T-helper 1 cell treated with Interleukin-12 subunit alpha and Interleukin-12 subunit beta and Interleukin-4 antibody, amounts not matched to agents 30 μg/mL and 1 μg/mL, for 36 hours (primary cell): Measurements from ENCODE around the gene MSANTD1.
A peak's percentile ranks its signal among the peaks of the same experiment; 100 is the strongest.

Experiments
- H3K27ac Mint-ChIP-seq: one replicate; pipeline ENCODE4 v1.8.0; 2021; ENCODE audit warnings: mild to moderate bottlenecking, mixed read lengths
- H3K27me3 Mint-ChIP-seq: one replicate; pipeline ENCODE4 v1.8.0; 2021; ENCODE audit warnings: low read depth, mixed read lengths
- H3K36me3 Mint-ChIP-seq: one replicate; pipeline ENCODE4 v1.8.0; 2021; ENCODE audit warnings: low read depth, mixed read lengths
- H3K4me1 Mint-ChIP-seq: one replicate; pipeline ENCODE4 v1.8.0; 2021; ENCODE audit warnings: low read depth, mixed read lengths
- H3K4me3 Mint-ChIP-seq: one replicate; pipeline ENCODE4 v1.8.0; 2021; ENCODE audit warnings: mild to moderate bottlenecking, moderate library complexity, mixed read lengths
- H3K9me3 Mint-ChIP-seq: one replicate; pipeline ENCODE4 v1.8.0; 2021; ENCODE audit warnings: mixed read lengths

MSANTD1 gene

GRCh38 chr4:3223956-3224748, 24.8 kb upstream of the MSANTD1 start:
- Mint-ChIP-seq H3K4me3 (no peak overlapping the region), H3K9me3 (no peaks in the 10 kb centered on the region), H3K4me1 (no peaks in the 10 kb centered on the region), H3K27me3 (no peaks in the 10 kb centered on the region), H3K36me3 (peaks cover 40% of the 10 kb centered on the region), H3K27ac (no peak overlapping the region)

- Mint-ChIP-seq H3K9me3 (no peaks in the 10 kb centered on the region), H3K27me3 (no peaks in the 10 kb centered on the region), H3K4me3 (no peak overlapping the region), H3K4me1 (no peaks in the 10 kb centered on the region), H3K36me3 (peaks cover 44% of the 10 kb centered on the region), H3K27ac (no peak overlapping the region)
Measured at GRCh38 chr4:3225071-3225850, 23.7 kb upstream of the MSANTD1 start.

- Mint-ChIP-seq H3K27ac (no peak overlapping the region), H3K27me3 (no peaks in the 10 kb centered on the region), H3K36me3 (peaks cover 46% of the 10 kb centered on the region), H3K9me3 (no peaks in the 10 kb centered on the region), H3K4me3 (no peak overlapping the region), H3K4me1 (no peaks in the 10 kb centered on the region)
Measured at GRCh38 chr4:3225936-3226335, 23.0 kb upstream of the MSANTD1 start.

- no peaks in the 10 kb centered on the region for H3K4me1 Mint-ChIP-seq
- no peak overlapping the region for H3K27ac Mint-ChIP-seq
- no peaks in the 10 kb centered on the region for H3K9me3 Mint-ChIP-seq
- H3K36me3 Mint-ChIP-seq = peaks cover 43% of the 10 kb centered on the region
- H3K4me3 Mint-ChIP-seq = no peak overlapping the region
- no peaks in the 10 kb centered on the region for H3K27me3 Mint-ChIP-seq
Measured at GRCh38 chr4:3226467-3226866, 22.5 kb upstream of the MSANTD1 start.

GRCh38 chr4:3226944-3227343, 22.0 kb upstream of the MSANTD1 start:
- Mint-ChIP-seq H3K36me3 (peaks cover 44% of the 10 kb centered on the region), H3K27me3 (no peaks in the 10 kb centered on the region), H3K9me3 (no peaks in the 10 kb centered on the region), H3K4me3 (no peak overlapping the region), H3K27ac (no peak overlapping the region), H3K4me1 (no peaks in the 10 kb centered on the region)

GRCh38 chr4:3227878-3228675, 20.9 kb upstream of the MSANTD1 start:
- H3K36me3 Mint-ChIP-seq = peaks cover 37% of the 10 kb centered on the region
- H3K4me3 Mint-ChIP-seq = no peak overlapping the region
- no peaks in the 10 kb centered on the region for H3K4me1 Mint-ChIP-seq
- no peaks in the 10 kb centered on the region for H3K27me3 Mint-ChIP-seq
- H3K27ac Mint-ChIP-seq = no peak overlapping the region
- no peaks in the 10 kb centered on the region for H3K9me3 Mint-ChIP-seq

GRCh38 chr4:3228881-3229280, 20.1 kb upstream of the MSANTD1 start:
- Mint-ChIP-seq H3K27me3 (no peaks in the 10 kb centered on the region), H3K4me1 (no peaks in the 10 kb centered on the region), H3K27ac (no peak overlapping the region), H3K4me3 (no peak overlapping the region), H3K9me3 (no peaks in the 10 kb centered on the region), H3K36me3 (peaks cover 36% of the 10 kb centered on the region)

GRCh38 chr4:3229328-3229727, 19.6 kb upstream of the MSANTD1 start:
- Mint-ChIP-seq H3K4me1 (no peaks in the 10 kb centered on the region), H3K27ac (peak overlapping the region; percentile 3), H3K27me3 (no peaks in the 10 kb centered on the region), H3K36me3 (peaks cover 35% of the 10 kb centered on the region), H3K9me3 (no peaks in the 10 kb centered on the region), H3K4me3 (no peak overlapping the region)

- Mint-ChIP-seq H3K9me3 (no peaks in the 10 kb centered on the region), H3K4me1 (no peaks in the 10 kb centered on the region), H3K36me3 (peaks cover 38% of the 10 kb centered on the region), H3K4me3 (no peak overlapping the region), H3K27me3 (no peaks in the 10 kb centered on the region), H3K27ac (no peak overlapping the region)
Measured at GRCh38 chr4:3229964-3230363, 19.0 kb upstream of the MSANTD1 start.

GRCh38 chr4:3231471-3231870, 17.5 kb upstream of the MSANTD1 start:
- H3K27me3 Mint-ChIP-seq = no peaks in the 10 kb centered on the region
- peaks cover 36% of the 10 kb centered on the region for H3K36me3 Mint-ChIP-seq
- H3K4me1 Mint-ChIP-seq = no peaks in the 10 kb centered on the region
- no peaks in the 10 kb centered on the region for H3K9me3 Mint-ChIP-seq
- no peak overlapping the region for H3K27ac Mint-ChIP-seq
- no peak overlapping the region for H3K4me3 Mint-ChIP-seq

GRCh38 chr4:3232001-3232400, 17.0 kb upstream of the MSANTD1 start:
- Mint-ChIP-seq H3K4me1 (no peaks in the 10 kb centered on the region), H3K27me3 (no peaks in the 10 kb centered on the region), H3K36me3 (peaks cover 36% of the 10 kb centered on the region), H3K27ac (no peak overlapping the region), H3K4me3 (no peak overlapping the region), H3K9me3 (no peaks in the 10 kb centered on the region)

- Mint-ChIP-seq H3K4me1 (no peaks in the 10 kb centered on the region), H3K27me3 (no peaks in the 10 kb centered on the region), H3K4me3 (no peak overlapping the region), H3K36me3 (peaks cover 38% of the 10 kb centered on the region), H3K9me3 (no peaks in the 10 kb centered on the region), H3K27ac (no peak overlapping the region)
Measured at GRCh38 chr4:3232871-3233271, 16.1 kb upstream of the MSANTD1 start.

GRCh38 chr4:3233391-3234071, 15.4 kb upstream of the MSANTD1 start:
- no peaks in the 10 kb centered on the region for H3K9me3 Mint-ChIP-seq
- H3K4me3 Mint-ChIP-seq = no peak overlapping the region
- no peaks in the 10 kb centered on the region for H3K27me3 Mint-ChIP-seq
- peaks cover 35% of the 10 kb centered on the region for H3K36me3 Mint-ChIP-seq
- H3K27ac Mint-ChIP-seq = no peak overlapping the region
- no peaks in the 10 kb centered on the region for H3K4me1 Mint-ChIP-seq
